Skeletal muscle tissue (tissue), 4 donors: ENCODE results near the gene SLC8A1. TPM values are rescaled to one million over a fixed set of nuclear protein-coding genes. Genes with fewer than 3 reads are reported as not detected.

Source experiments
- H3K27ac ChIP-seq: one replicate; pipeline ENCODE4 v1.7.0; 2013; ENCODE audit warnings: mild to moderate bottlenecking, low read depth, low read length, inconsistent platforms
- H3K27me3 ChIP-seq, 3 donors: one replicate each; pipeline ENCODE4 v1.7.0; 2013; ENCODE audit warnings: low read length in 3 of 3; ENCODE audit not compliant: control insufficient read depth in 3 of 3, insufficient read depth in 3 of 3
- H3K36me3 ChIP-seq, 3 donors: one replicate each; pipeline ENCODE4 v1.7.0; 2013; ENCODE audit warnings: low read length in 3 of 3; ENCODE audit not compliant: control insufficient read depth in 3 of 3, insufficient read depth in 3 of 3
- H3K4me1 ChIP-seq, 3 donors: one replicate each; pipeline ENCODE4 v1.7.0; 2013; ENCODE audit warnings: low read length in 3 of 3, mild to moderate bottlenecking in 3 of 3; ENCODE audit not compliant: control insufficient read depth in 3 of 3, insufficient read depth in 3 of 3
- H3K4me3 ChIP-seq, 3 donors: one replicate each; pipeline ENCODE4 v1.7.0; 2013; ENCODE audit warnings: low read length in 3 of 3
- H3K9ac ChIP-seq, 3 donors: one replicate each; pipeline ENCODE4 v1.7.0; 2013; ENCODE audit warnings: low read length in 3 of 3, mild to moderate bottlenecking in 3 of 3, moderate library complexity in 2 of 3, low read depth in 1 of 3
- H3K9me3 ChIP-seq, 3 donors: one replicate each; pipeline ENCODE4 v1.7.0; 2013; ENCODE audit warnings: low read length in 3 of 3; ENCODE audit not compliant: control insufficient read depth in 3 of 3
- total RNA-seq: library from RNA; depleted of rRNA; stranded (reverse); fragments of >200 nt; gene quantifications from one replicate; pipeline ENCODE4 v1.2.3, GENCODE V29; 2014
- donor health status: Osteomylitis.

The SLC8A1 gene
- total RNA-seq, 1 donor from 2014 or later: 45.9 TPM

DNA sequence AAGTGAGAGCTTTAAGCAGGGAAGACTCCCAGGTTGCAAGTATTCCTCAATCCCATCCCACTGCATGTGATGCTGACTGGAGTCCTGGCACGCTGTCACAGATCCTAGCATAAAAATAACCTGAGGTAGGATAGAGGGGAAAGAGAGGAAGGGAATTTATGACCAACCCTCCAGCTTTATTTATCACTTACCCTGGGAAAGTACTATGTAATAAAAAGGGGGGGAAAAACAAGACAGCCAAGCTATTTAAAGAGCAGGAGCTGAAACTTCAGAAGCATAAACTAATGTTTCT lies 122.2 kb downstream of the SLC8A1 start:
- Histone ChIP-seq H3K9me3 (no peaks in the 10 kb centered on the region), H3K27ac (no peak overlapping the region), H3K36me3 (no peaks in the 10 kb centered on the region), H3K9ac (no peak overlapping the region), H3K4me1 (no peaks in the 10 kb centered on the region), H3K27me3 (no peaks in the 10 kb centered on the region), H3K4me3 (no peak overlapping the region)

DNA sequence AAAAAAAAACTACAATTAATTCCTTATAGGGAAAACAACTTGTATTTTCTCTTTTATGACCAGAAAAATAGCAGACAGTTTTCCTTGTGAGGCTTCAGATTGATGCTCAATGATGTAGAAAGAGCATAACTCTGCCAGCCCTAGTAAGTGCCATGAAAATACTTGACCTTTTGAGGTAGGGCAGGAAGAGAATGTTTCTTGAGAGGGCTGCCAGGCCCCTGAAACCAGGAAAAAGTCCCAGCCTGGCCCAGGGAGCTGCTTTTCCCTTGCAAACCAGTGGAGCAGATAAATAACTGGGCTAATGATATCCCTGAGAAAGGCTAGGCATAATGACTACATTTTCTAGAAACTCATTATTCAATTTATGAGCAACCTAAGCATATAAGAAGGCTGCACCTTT lies 126.8 kb downstream of the SLC8A1 start:
- Histone ChIP-seq H3K27ac (no peak overlapping the region), H3K4me3 (no peak overlapping the region), H3K9me3 (no peaks in the 10 kb centered on the region), H3K9ac (no peak overlapping the region), H3K27me3 (no peaks in the 10 kb centered on the region), H3K4me1 (no peaks in the 10 kb centered on the region), H3K36me3 (no peaks in the 10 kb centered on the region)

DNA sequence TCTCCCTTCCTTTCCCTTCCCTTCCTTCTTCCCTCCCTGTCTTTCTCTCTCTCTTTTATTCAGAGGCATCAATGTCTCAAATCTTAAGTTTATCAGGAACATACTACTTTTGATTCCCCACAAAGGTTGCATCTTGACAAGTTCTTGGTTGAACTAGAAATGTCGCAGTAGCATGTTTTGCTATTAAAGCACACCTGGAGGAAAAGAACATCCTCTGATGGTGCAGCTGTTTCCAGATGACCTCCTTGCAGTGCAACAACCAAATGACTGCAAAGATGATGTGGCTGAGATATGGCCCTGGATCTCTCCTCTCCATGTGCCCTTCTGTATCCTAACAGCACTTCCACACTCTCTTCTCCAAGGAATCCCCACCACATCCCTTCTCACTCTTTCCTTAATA lies 127.2 kb downstream of the SLC8A1 start:
- Histone ChIP-seq H3K9me3 (no peaks in the 10 kb centered on the region), H3K27me3 (no peaks in the 10 kb centered on the region), H3K4me1 (no peaks in the 10 kb centered on the region)

DNA sequence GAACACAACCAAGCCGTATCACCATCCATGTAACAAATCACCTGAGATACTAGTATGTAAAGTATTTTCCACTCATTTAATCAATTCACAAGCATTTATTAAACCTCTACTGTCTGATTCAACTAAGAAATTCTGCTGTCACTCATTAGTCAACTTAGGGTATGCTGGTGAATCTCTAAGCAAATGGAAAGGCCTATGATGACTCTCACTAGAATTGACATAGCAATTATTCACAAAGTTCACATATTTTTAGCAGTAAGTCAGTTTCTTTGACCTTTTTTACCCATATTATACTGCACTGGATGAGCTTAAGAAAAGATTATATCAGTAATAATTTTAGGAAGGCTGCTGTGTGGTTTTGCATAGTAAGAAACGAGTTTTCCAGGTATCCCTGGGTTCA lies 130.1 kb downstream of the SLC8A1 start:
- Histone ChIP-seq H3K4me3 (no peak overlapping the region), H3K9ac (no peak overlapping the region), H3K4me1 (no peaks in the 10 kb centered on the region), H3K36me3 (no peaks in the 10 kb centered on the region), H3K9me3 (no peaks in the 10 kb centered on the region), H3K27ac (no peak overlapping the region), H3K27me3 (no peaks in the 10 kb centered on the region)

More for the DNA sequence above, 127.2 kb downstream of the SLC8A1 start:
- no peaks in the 10 kb centered on the region for H3K36me3 ChIP-seq
- no peak overlapping the region for H3K4me3 ChIP-seq
- no peak overlapping the region for H3K27ac ChIP-seq
- H3K9ac ChIP-seq: no peak overlapping the region

DNA sequence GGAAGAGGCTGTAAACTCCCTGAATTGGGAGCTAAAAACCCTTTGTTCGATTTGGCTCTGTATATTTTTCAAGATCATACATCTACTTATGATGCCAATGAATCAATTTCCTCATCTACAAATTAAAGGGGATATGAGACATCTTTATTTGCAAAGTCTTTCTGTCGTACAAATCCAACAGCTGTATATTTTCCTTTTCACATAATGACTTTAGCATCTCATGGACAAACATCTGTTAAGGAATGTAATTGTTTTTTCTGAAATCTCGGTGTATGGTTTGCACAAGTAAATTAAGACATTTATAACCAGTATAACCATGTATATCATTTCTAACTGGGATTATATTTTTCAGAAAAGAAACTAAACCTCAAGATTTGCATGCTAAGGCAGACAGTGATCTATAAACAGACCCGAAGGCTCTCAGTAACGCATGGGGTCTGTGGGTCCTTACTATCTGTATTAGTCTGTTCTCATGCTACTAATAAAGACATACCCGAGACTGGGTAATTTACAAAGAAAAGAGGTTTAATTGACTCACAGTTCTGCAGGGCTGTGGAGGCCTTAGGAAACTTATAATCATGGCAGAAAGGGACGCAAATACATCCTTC lies 130.8 kb downstream of the SLC8A1 start:
- H3K27me3 ChIP-seq: no peaks in the 10 kb centered on the region
- H3K27ac ChIP-seq: no peak overlapping the region
- H3K36me3 ChIP-seq: no peaks in the 10 kb centered on the region
- no peaks in the 10 kb centered on the region for H3K4me1 ChIP-seq
- H3K9ac ChIP-seq: no peak overlapping the region
- H3K4me3 ChIP-seq: no peak overlapping the region
- no peaks in the 10 kb centered on the region for H3K9me3 ChIP-seq

DNA sequence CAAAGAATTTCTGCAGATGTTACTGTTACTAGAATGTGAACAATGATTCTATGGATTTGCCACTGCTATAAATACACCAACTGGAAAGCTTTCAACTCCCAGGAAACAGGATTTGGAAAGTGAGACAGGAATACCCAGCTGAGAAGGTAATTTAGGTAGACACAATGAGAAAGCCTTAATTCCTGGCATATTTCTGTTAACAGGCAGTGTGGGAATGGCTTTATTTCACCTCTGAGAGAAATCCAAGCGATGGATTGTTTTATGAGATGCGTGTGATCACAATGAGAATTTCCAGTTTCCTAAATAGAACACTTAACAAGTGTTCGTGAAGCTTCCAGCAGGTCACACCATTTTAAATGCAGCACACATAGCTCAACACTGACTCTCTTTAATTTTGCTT lies 133.0 kb downstream of the SLC8A1 start:
- peaks cover 0 to 6% (median 3%) of the 10 kb centered on the region in 3 donors for H3K9me3 ChIP-seq
- H3K9ac ChIP-seq: no peak overlapping the region
- H3K4me1 ChIP-seq: no peaks in the 10 kb centered on the region
- no peak overlapping the region for H3K27ac ChIP-seq
- no peaks in the 10 kb centered on the region for H3K27me3 ChIP-seq
- H3K36me3 ChIP-seq: no peaks in the 10 kb centered on the region
- no peak overlapping the region for H3K4me3 ChIP-seq

DNA sequence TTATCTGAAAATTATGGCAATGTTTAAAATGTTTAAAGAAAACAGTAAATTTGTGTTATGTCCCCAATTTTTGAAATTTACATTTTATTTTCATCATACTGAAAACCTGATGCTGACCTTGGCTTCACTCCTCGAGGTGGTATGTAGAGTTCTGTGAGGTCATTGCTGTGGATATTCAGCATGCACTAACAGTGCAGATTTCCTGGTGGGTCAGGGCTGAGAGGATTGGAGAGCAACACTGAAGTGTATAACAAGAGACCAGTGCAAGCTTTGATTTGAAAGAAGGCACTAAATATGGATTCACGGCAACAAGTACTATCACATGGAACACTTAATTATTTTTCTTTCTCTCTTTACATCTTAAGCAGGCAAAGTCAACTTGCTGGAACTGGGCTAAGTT lies 134.1 kb downstream of the SLC8A1 start:
- no peak overlapping the region for H3K27ac ChIP-seq

DNA sequence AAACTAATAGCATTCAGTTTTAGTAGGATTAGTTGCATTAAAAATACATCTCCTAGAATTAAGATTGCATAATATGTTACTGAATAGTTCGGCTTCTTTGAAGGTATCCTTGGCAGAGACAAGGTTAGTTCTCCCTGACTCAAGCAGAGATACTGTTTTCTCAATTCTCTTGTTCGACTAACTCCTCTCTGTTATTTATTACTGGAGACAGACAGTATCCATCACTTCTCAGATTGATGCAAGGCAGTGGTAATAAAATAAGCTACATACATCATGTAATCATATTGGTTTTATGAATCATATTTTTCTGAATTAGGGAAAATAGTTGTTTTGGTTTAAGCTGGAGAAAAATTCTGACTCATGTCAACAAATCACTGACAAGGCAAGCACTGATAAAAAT lies 134.8 kb downstream of the SLC8A1 start:
- no peak overlapping the region for H3K27ac ChIP-seq
- no peaks in the 10 kb centered on the region for H3K36me3 ChIP-seq
- H3K4me1 ChIP-seq: no peaks in the 10 kb centered on the region
- no peak overlapping the region for H3K4me3 ChIP-seq
- H3K9ac ChIP-seq: no peak overlapping the region
- H3K9me3 ChIP-seq: peaks cover 0 to 6% (median 3%) of the 10 kb centered on the region in 3 donors
- no peaks in the 10 kb centered on the region for H3K27me3 ChIP-seq

More for the DNA sequence above, 134.1 kb downstream of the SLC8A1 start:
- Histone ChIP-seq H3K36me3 (no peaks in the 10 kb centered on the region), H3K4me3 (no peak overlapping the region), H3K9ac (no peak overlapping the region), H3K27me3 (no peaks in the 10 kb centered on the region), H3K4me1 (no peaks in the 10 kb centered on the region), H3K9me3 (peaks cover 0 to 6% (median 3%) of the 10 kb centered on the region in 3 donors)

DNA sequence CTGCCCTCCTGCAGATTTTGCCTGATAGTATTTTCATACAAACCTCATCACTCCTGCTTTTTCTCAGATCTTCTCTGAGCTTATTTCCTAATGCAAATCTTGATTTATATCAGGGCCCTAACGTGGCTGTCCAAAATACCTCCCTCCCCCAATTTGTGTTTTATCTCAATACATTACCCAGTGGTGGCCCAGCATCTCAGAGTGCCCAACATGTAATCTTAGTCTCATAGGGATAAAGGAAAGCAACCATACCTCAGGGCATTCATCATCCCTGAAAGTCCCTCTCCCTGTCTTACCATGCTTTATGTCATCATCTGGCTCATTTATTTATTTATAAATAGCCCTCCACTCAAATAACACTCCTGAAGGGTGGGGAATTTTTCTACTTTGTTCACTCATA lies 135.3 kb downstream of the SLC8A1 start:
- Histone ChIP-seq H3K4me1 (no peaks in the 10 kb centered on the region), H3K4me3 (no peak overlapping the region)

DNA sequence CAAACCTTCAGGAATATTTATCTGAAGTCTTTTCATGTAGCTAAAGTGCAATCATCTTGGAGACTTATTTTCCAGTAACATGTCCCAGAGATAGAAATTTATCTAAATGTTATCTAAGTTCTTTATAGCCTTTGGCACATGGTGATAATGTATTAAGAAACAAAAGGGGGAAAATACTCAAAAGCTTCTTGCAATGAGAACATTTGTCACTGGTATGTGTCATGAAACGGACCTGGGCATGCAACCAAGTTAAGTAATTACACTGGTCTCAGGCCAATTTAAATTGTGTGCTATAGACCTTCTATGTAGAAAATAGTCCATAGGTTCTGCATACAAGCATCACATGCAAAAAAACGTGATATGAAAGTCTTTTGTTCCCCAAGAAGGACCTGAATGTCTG lies 136.2 kb downstream of the SLC8A1 start:
- Histone ChIP-seq H3K36me3 (no peaks in the 10 kb centered on the region), H3K27me3 (no peaks in the 10 kb centered on the region), H3K4me3 (no peak overlapping the region), H3K27ac (no peak overlapping the region), H3K9ac (no peak overlapping the region), H3K9me3 (peaks cover 0 to 6% (median 3%) of the 10 kb centered on the region in 3 donors), H3K4me1 (no peaks in the 10 kb centered on the region)

More for the DNA sequence above, 135.3 kb downstream of the SLC8A1 start:
- no peaks in the 10 kb centered on the region for H3K36me3 ChIP-seq
- no peak overlapping the region for H3K9ac ChIP-seq
- H3K27me3 ChIP-seq: no peaks in the 10 kb centered on the region
- no peak overlapping the region for H3K27ac ChIP-seq
- H3K9me3 ChIP-seq: peaks cover 0 to 6% (median 3%) of the 10 kb centered on the region in 3 donors
